Activated CD4-positive, alpha-beta T cell treated with anti-CD3 and anti-CD28 coated beads for 36 hours (primary cell): Measurements from ENCODE around the gene NDUFV3. TPM values are rescaled to one million over a fixed set of nuclear protein-coding genes. Genes with fewer than 3 reads are reported as not detected.
"Not testable (repeated sequence)": the region's sequence is repeated elsewhere in the genome, so short reads cannot be mapped to it uniquely, and the experiment has no call there.

Experiments used
- ATAC-seq: fragments of 200-7000 bp; cut with Tn5 transposase; one replicate; pipeline ENCODE4 v1.10.0; 2021; ENCODE audit warnings: mild to moderate bottlenecking, moderate library complexity
- CTCF ChIA-PET: fragments of 350-600 bp; sonication (Branson Sonifier 250); formaldehyde crosslinking; loops from one replicate; lab custom pipeline; 2021; ENCODE audit warnings: antibody characterized with exemption; lab: Charles Lee
- POLR2A ChIA-PET: fragments of 350-600 bp; sonication (Branson Sonifier 250); formaldehyde crosslinking; loops from one replicate; lab custom pipeline; 2021; ENCODE audit warnings: antibody characterized with exemption, inconsistent platforms; lab: Charles Lee
- DNase-seq: peaks from one replicate; pipeline ENCODE4 v3.0.0-alpha.2; 2020
- H3K27ac Mint-ChIP-seq: one replicate; pipeline ENCODE4 v1.8.0; 2021; ENCODE audit warnings: mixed read lengths
- H3K27me3 Mint-ChIP-seq: one replicate; pipeline ENCODE4 v1.8.0; 2021; ENCODE audit warnings: mixed read lengths
- H3K36me3 Mint-ChIP-seq: one replicate; pipeline ENCODE4 v1.8.0; 2021; ENCODE audit warnings: low read depth, mixed read lengths
- H3K4me1 Mint-ChIP-seq: one replicate; pipeline ENCODE4 v1.8.0; 2021; ENCODE audit warnings: mixed read lengths
- H3K4me3 Mint-ChIP-seq: one replicate; pipeline ENCODE4 v1.8.0; 2021; ENCODE audit warnings: mild to moderate bottlenecking, moderate library complexity, mixed read lengths
- H3K9me3 Mint-ChIP-seq: one replicate; pipeline ENCODE4 v1.8.0; 2021; ENCODE audit warnings: low read depth, mixed read lengths
- intact Hi-C, 2 experiments: fragments of 100-400 bp; cut with DNase I in 1 of 2; cut with micrococcal nuclease in 1 of 2; formaldehyde crosslinking; loops; one replicate each; pipeline versions ENCODE4 v1.14.2 to v1.15.1; 2022 to 2024; cut with DNase I, micrococcal nuclease
- total RNA-seq, 2 experiments: library from RNA; stranded (reverse); gene quantifications; one replicate each; pipeline ENCODE4 v1.2.3, GENCODE V29; 2021

NDUFV3 gene
- total RNA-seq, 2 experiments from 2014 or later: 24.6 to 31.8 TPM

GRCh38 chr21:42927474-42928200, 34.5 kb downstream of the NDUFV3 start:
- H3K27me3 Mint-ChIP-seq, ATAC-seq, H3K27ac Mint-ChIP-seq, H3K9me3 Mint-ChIP-seq, H3K36me3 Mint-ChIP-seq, DNase-seq, POLR2A ChIA-PET, intact Hi-C loops, H3K4me3 Mint-ChIP-seq: not testable (repeated sequence)
- peaks cover 24% of the 10 kb centered on the region for H3K4me1 Mint-ChIP-seq
- CTCF ChIA-PET: interaction anchor here (0.6 to 1.7 kb wide), 2 partner anchors 10 to 50 kb away, joined by 3 to 4 read pairs; no protein-coding TSS in a partner anchor

- H3K36me3 Mint-ChIP-seq: no peaks in the 10 kb centered on the region
- intact Hi-C loops: no loop called here
- no peak for ATAC-seq
- ChIA-PET CTCF (no interaction called here), POLR2A (no interaction called here)
- H3K4me1 Mint-ChIP-seq: peaks cover 8% of the 10 kb centered on the region
- no peak overlapping the region for H3K4me3 Mint-ChIP-seq
- no peaks in the 10 kb centered on the region for H3K9me3 Mint-ChIP-seq
- H3K27ac Mint-ChIP-seq: no peak overlapping the region
- no peak for DNase-seq
- H3K27me3 Mint-ChIP-seq: no peaks in the 10 kb centered on the region
These were observed 36.9 kb downstream of the NDUFV3 start for GRCh38 chr21:42929969-42930368.

- ChIA-PET POLR2A (no interaction called here), CTCF (no interaction called here)
- ATAC-seq (no peak), DNase-seq (no peak)
- H3K27ac Mint-ChIP-seq: no peak overlapping the region
- H3K4me1 Mint-ChIP-seq: no peaks in the 10 kb centered on the region
- no peaks in the 10 kb centered on the region for H3K36me3 Mint-ChIP-seq
- no peaks in the 10 kb centered on the region for H3K9me3 Mint-ChIP-seq
- intact Hi-C loops: no loop called here
- no peak overlapping the region for H3K4me3 Mint-ChIP-seq
- H3K27me3 Mint-ChIP-seq: no peaks in the 10 kb centered on the region
These were observed 38.6 kb downstream of the NDUFV3 start for GRCh38 chr21:42931560-42932235.

- H3K36me3 Mint-ChIP-seq, ATAC-seq, DNase-seq, CTCF ChIA-PET, H3K27me3 Mint-ChIP-seq, H3K4me3 Mint-ChIP-seq, H3K9me3 Mint-ChIP-seq, H3K27ac Mint-ChIP-seq, H3K4me1 Mint-ChIP-seq, intact Hi-C loops: not testable (repeated sequence)
- POLR2A ChIA-PET: interaction anchor here (0.7 kb wide), 1 partner anchor 60 kb away, joined by 3 read pairs; no protein-coding TSS in a partner anchor
These were observed 39.4 kb downstream of the NDUFV3 start for GRCh38 chr21:42932378-42933136.

- H3K27ac Mint-ChIP-seq, H3K4me3 Mint-ChIP-seq, intact Hi-C loops, H3K27me3 Mint-ChIP-seq, H3K4me1 Mint-ChIP-seq, H3K9me3 Mint-ChIP-seq, DNase-seq, CTCF ChIA-PET, ATAC-seq, H3K36me3 Mint-ChIP-seq: not testable (repeated sequence)
- POLR2A ChIA-PET: interaction anchor here (0.7 kb wide), 1 partner anchor 60 kb away, joined by 3 read pairs; no protein-coding TSS in a partner anchor
These were observed 40.2 kb downstream of the NDUFV3 start for GRCh38 chr21:42933137-42933970.

GRCh38 chr21:42933973-42934372, 40.9 kb downstream of the NDUFV3 start:
- H3K27me3 Mint-ChIP-seq, POLR2A ChIA-PET, H3K4me1 Mint-ChIP-seq, H3K27ac Mint-ChIP-seq, intact Hi-C loops, ATAC-seq, H3K9me3 Mint-ChIP-seq, H3K4me3 Mint-ChIP-seq, CTCF ChIA-PET, DNase-seq, H3K36me3 Mint-ChIP-seq: not testable (repeated sequence)

GRCh38 chr21:42936360-42936759, 43.3 kb downstream of the NDUFV3 start:
- H3K9me3 Mint-ChIP-seq, H3K27ac Mint-ChIP-seq, H3K36me3 Mint-ChIP-seq, ATAC-seq, POLR2A ChIA-PET, DNase-seq, H3K27me3 Mint-ChIP-seq, H3K4me3 Mint-ChIP-seq, H3K4me1 Mint-ChIP-seq: not testable (repeated sequence)
- CTCF ChIA-PET: interaction anchor here (0.6 kb wide), 1 partner anchor 29 kb away, joined by 4 read pairs; no protein-coding TSS in a partner anchor
- intact Hi-C loops: loop anchor here in 1 of 2 experiments (5.0 kb wide), 1 partner anchor 859 kb away; no protein-coding TSS in a partner anchor

- H3K27ac Mint-ChIP-seq, H3K36me3 Mint-ChIP-seq, DNase-seq, ATAC-seq, H3K4me3 Mint-ChIP-seq, H3K9me3 Mint-ChIP-seq, POLR2A ChIA-PET, H3K4me1 Mint-ChIP-seq, H3K27me3 Mint-ChIP-seq: not testable (repeated sequence)
- CTCF ChIA-PET: interaction anchor here (1.2 kb wide), 1 partner anchor 10 kb away, joined by 4 read pairs; no protein-coding TSS in a partner anchor
- intact Hi-C loops: loop anchor here in 1 of 2 experiments (5.0 kb wide), 1 partner anchor 860 kb away; no protein-coding TSS in a partner anchor
These were observed 44.2 kb downstream of the NDUFV3 start for GRCh38 chr21:42937034-42937940.

GRCh38 chr21:42937960-42938605, 45.0 kb downstream of the NDUFV3 start:
- H3K9me3 Mint-ChIP-seq: no peaks in the 10 kb centered on the region
- intact Hi-C loops: loop anchor here in 1 of 2 experiments (5.0 kb wide), 1 partner anchor 861 kb away; no protein-coding TSS in a partner anchor
- no peak overlapping the region for H3K27ac Mint-ChIP-seq
- ChIA-PET CTCF (interaction anchor here (1.2 kb wide), 1 partner anchor 11 kb away, joined by 4 read pairs; no protein-coding TSS in a partner anchor), POLR2A (no interaction called here)
- ATAC-seq (no peak), DNase-seq (no peak)
- H3K36me3 Mint-ChIP-seq: no peaks in the 10 kb centered on the region
- no peaks in the 10 kb centered on the region for H3K27me3 Mint-ChIP-seq
- no peak overlapping the region for H3K4me3 Mint-ChIP-seq
- H3K4me1 Mint-ChIP-seq: no peaks in the 10 kb centered on the region
